GM23338 (cell line): Measurements from ENCODE around the gene CACNA1D. TPM values are rescaled to one million over a fixed set of nuclear protein-coding genes. Genes with fewer than 3 reads are reported as not detected.

Experiments
- ATAC-seq: fragments of 200-7000 bp; cut with Tn5 transposase; 3 replicates; pipeline ENCODE4 v1.9.1; 2020
- DNase-seq: peaks from one replicate; pipeline ENCODE4 v3.0.0-alpha.2; 2015; ENCODE audit warnings: low spot score
- H2AFZ ChIP-seq: fragments of 200-600 bp; sonication (generic); 2 replicates; pipeline ENCODE4 v1.8.0; 2016; ENCODE audit warnings: antibody characterized with exemption, mild to moderate bottlenecking, moderate library complexity
- H3F3A ChIP-seq: fragments of 200-600 bp; sonication (generic); replicated peaks from 2 replicates; pipeline ENCODE4 v1.8.0; 2017; ENCODE audit warnings: antibody characterized with exemption, mixed run types, low read depth
- H3K27ac ChIP-seq: fragments of 200-600 bp; sonication (generic); 2 replicates; pipeline ENCODE4 v1.6.1; 2016; ENCODE audit warnings: low read depth
- H3K27me3 ChIP-seq: fragments of 200-600 bp; sonication (generic); 2 replicates; pipeline ENCODE4 v1.8.0; 2016; ENCODE audit warnings: mild to moderate bottlenecking, mixed run types, moderate library complexity; ENCODE audit not compliant: insufficient read depth
- H3K36me3 ChIP-seq: fragments of 200-600 bp; sonication (generic); 2 replicates; pipeline ENCODE4 v1.8.0; 2016; ENCODE audit warnings: mild to moderate bottlenecking; ENCODE audit not compliant: insufficient read depth
- H3K4me1 ChIP-seq: fragments of 200-600 bp; sonication (generic); 2 replicates; pipeline ENCODE4 v1.8.0; 2016; ENCODE audit warnings: mild to moderate bottlenecking, moderate library complexity; ENCODE audit not compliant: insufficient read depth
- H3K4me2 ChIP-seq: fragments of 200-600 bp; sonication (generic); 2 replicates; pipeline ENCODE4 v1.7.1; 2017; ENCODE audit warnings: mixed run types
- H3K4me3 ChIP-seq: fragments of 200-600 bp; sonication (generic); 2 replicates; pipeline ENCODE4 v1.6.1; 2016; ENCODE audit warnings: mixed run types
- H3K79me2 ChIP-seq: fragments of 200-600 bp; sonication (generic); replicated peaks from 2 replicates; pipeline ENCODE4 v1.8.0; 2017; ENCODE audit warnings: mild to moderate bottlenecking; ENCODE audit not compliant: insufficient read depth
- H3K9me2 ChIP-seq: fragments of 200-600 bp; sonication (generic); 2 replicates; pipeline ENCODE4 v1.8.0; 2017; ENCODE audit not compliant: insufficient read depth
- H4K20me1 ChIP-seq: fragments of 200-600 bp; sonication (generic); replicated peaks from 2 replicates; pipeline ENCODE4 v1.8.0; 2017; ENCODE audit warnings: mild to moderate bottlenecking; ENCODE audit not compliant: insufficient read depth
- H3K27ac Mint-ChIP-seq: 2 replicates; pipeline ENCODE4 v1.8.0; 2020; ENCODE audit warnings: inconsistent platforms, mild to moderate bottlenecking, moderate library complexity, mixed read lengths
- H3K27me3 Mint-ChIP-seq: 3 replicates; pipeline ENCODE4 v1.8.0; 2022; ENCODE audit warnings: low read depth, mild to moderate bottlenecking, moderate library complexity, mixed read lengths, inconsistent platforms; ENCODE audit not compliant: insufficient read depth, poor library complexity
- H3K36me3 Mint-ChIP-seq: 3 replicates; pipeline ENCODE4 v1.8.0; 2021; ENCODE audit warnings: low read depth, mild to moderate bottlenecking, inconsistent platforms, moderate library complexity, mixed read lengths
- H3K4me1 Mint-ChIP-seq: 3 replicates; pipeline ENCODE4 v1.8.0; 2020; ENCODE audit warnings: mild to moderate bottlenecking, inconsistent platforms, mixed read lengths
- H3K4me3 Mint-ChIP-seq: 3 replicates; pipeline ENCODE4 v1.8.0; 2021; ENCODE audit warnings: moderate library complexity, mild to moderate bottlenecking, inconsistent platforms, mixed read lengths
- H3K9me3 Mint-ChIP-seq: 3 replicates; pipeline ENCODE4 v1.8.0; 2020; ENCODE audit warnings: moderate library complexity, mild to moderate bottlenecking, inconsistent platforms, mixed read lengths
- CREB1 ChIP-seq: fragments of 250-450 bp; sonication (Bioruptor Pico); IDR thresholded peaks from 2 replicates; pipeline ENCODE4 v1.5.0; 2020; ENCODE audit warnings: low read depth, mild to moderate bottlenecking, moderate library complexity
- EZH2phosphoT487 ChIP-seq: fragments of 200-600 bp; sonication (generic); IDR thresholded peaks from one replicate; pipeline ENCODE4 v1.8.1; 2018; ENCODE audit warnings: antibody characterized with exemption; ENCODE audit not compliant: unreplicated experiment
- JUNB ChIP-seq: IDR thresholded peaks from one replicate; pipeline ENCODE4 v1.6.1; 2016; ENCODE audit warnings: antibody characterized with exemption; ENCODE audit not compliant: unreplicated experiment
- NANOG ChIP-seq: IDR thresholded peaks from 2 replicates; pipeline ENCODE4 v1.6.1; 2016; ENCODE audit warnings: antibody characterized with exemption, borderline replicate concordance
- STAT1 ChIP-seq: IDR thresholded peaks from one replicate; pipeline ENCODE4 v1.6.1; 2016; ENCODE audit warnings: antibody characterized with exemption; ENCODE audit not compliant: unreplicated experiment
- ZNF114 ChIP-seq: fragments of 250-450 bp; sonication (Bioruptor Pico); IDR thresholded peaks from 2 replicates; pipeline ENCODE4 v1.5.0; 2020; ENCODE audit warnings: mild to moderate bottlenecking, moderate library complexity
- polyA plus RNA-seq: library from polyadenylated mRNA; unstranded; fragments of >200 nt; fragmentation: Nextera tagmentation; extraction: Ambion mirVana; gene quantifications from 2 replicates; pipeline ENCODE4 v1.2.1, GENCODE V29; 2016
- total RNA-seq: library from RNA; depleted of rRNA; stranded (reverse); fragments of >200 nt; shearing (Covaris generic); gene quantifications from 2 replicates; pipeline ENCODE4 v1.2.3, GENCODE V29; 2014
- TF ChIP-seq, protein P1 (sequence below): IDR thresholded peaks from one replicate; pipeline ENCODE4 v1.6.1; 2018; ENCODE audit warnings: antibody characterized with exemption; ENCODE audit not compliant: unreplicated experiment
- TF ChIP-seq, protein P2 (sequence below): IDR thresholded peaks from 2 replicates; pipeline ENCODE4 v1.6.1; 2016; ENCODE audit warnings: antibody characterized with exemption
- TF ChIP-seq, protein P3 (sequence below): fragments of 250-450 bp; sonication (Bioruptor Pico); IDR thresholded peaks from 2 replicates; pipeline ENCODE4 v1.5.0; 2020; ENCODE audit warnings: mild to moderate bottlenecking, moderate library complexity

Gene CACNA1D
- total and polyA plus RNA-seq, 2 experiments from 2014 or later = 1.7 to 1.8 TPM

DNA sequence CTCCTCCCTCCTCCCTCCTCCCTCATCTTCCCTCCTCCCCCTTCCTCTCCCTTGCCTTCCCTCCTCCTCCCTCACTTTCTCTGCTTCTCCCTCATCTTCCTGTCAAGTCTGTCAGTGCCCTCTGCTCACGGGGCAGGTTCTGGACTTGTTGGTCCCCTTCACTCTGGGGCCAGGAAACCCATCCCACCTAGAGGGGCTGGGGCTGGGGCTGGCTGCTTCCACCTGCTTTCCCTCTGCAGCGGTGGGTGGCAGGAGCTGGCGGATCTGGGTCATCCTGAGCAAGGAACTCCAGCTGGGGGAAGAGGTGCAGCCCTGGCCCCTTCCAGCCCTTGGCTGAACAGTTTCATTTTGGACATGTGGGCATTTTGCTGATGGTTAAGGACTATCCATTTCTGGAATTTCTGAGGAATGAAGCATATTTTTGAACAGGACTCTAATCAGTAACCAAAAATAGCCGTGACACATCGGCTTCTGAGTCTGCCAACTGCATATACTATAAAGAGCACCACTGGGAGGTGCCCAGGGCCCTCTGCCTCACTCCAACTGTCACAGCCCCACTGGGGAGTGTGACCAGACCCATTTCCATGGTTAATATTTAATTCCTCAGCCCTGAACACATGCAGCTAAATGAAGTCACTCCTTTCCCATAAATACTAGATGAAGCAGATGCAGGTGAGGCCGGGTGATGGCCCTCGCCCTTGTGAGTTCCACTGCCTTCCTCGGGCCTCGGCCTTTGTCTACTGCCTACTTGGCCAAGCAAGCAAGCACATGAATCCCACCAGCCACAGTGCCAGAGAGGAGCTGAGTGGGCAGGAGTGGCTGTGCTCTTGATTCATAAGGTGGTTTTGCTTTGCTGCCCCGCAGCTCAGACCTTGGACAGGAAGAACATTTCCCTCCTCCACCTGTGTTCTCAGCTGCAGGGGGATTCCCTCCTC lies 312.0 kb downstream of the CACNA1D start:
- Mint-ChIP-seq H3K27ac (no peak overlapping the region), H3K9me3 (no peaks in the 10 kb centered on the region), H3K36me3 (no peaks in the 10 kb centered on the region), H3K4me3 (no peak overlapping the region), H3K4me1 (peaks cover 16% of the 10 kb centered on the region), H3K27me3 (peaks cover 7% of the 10 kb centered on the region)
- DNase-seq (no peak), ATAC-seq (no peak)
- no peak overlapping the region for H3K4me2 ChIP-seq
- H3K4me1 ChIP-seq = no peaks in the 10 kb centered on the region
- H3K9me2 ChIP-seq = no peaks in the 10 kb centered on the region
- H3K27me3 ChIP-seq = no peaks in the 10 kb centered on the region
- H3K36me3 ChIP-seq = no peaks in the 10 kb centered on the region
- H3K4me3 ChIP-seq = no peak overlapping the region
- H4K20me1 ChIP-seq = no peaks in the 10 kb centered on the region
- H3K27ac ChIP-seq = no peak overlapping the region
- no peaks in the 10 kb centered on the region for H3K79me2 ChIP-seq
- TF ChIP-seq, protein P1, sequence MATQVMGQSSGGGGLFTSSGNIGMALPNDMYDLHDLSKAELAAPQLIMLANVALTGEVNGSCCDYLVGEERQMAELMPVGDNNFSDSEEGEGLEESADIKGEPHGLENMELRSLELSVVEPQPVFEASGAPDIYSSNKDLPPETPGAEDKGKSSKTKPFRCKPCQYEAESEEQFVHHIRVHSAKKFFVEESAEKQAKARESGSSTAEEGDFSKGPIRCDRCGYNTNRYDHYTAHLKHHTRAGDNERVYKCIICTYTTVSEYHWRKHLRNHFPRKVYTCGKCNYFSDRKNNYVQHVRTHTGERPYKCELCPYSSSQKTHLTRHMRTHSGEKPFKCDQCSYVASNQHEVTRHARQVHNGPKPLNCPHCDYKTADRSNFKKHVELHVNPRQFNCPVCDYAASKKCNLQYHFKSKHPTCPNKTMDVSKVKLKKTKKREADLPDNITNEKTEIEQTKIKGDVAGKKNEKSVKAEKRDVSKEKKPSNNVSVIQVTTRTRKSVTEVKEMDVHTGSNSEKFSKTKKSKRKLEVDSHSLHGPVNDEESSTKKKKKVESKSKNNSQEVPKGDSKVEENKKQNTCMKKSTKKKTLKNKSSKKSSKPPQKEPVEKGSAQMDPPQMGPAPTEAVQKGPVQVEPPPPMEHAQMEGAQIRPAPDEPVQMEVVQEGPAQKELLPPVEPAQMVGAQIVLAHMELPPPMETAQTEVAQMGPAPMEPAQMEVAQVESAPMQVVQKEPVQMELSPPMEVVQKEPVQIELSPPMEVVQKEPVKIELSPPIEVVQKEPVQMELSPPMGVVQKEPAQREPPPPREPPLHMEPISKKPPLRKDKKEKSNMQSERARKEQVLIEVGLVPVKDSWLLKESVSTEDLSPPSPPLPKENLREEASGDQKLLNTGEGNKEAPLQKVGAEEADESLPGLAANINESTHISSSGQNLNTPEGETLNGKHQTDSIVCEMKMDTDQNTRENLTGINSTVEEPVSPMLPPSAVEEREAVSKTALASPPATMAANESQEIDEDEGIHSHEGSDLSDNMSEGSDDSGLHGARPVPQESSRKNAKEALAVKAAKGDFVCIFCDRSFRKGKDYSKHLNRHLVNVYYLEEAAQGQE = no peak
- TF ChIP-seq CREB1 (CRISPR knock-in tag) = no peak
- TF ChIP-seq ZNF114 (CRISPR knock-in tag) = no peak
- no peak for TF ChIP-seq JUNB
- TF ChIP-seq EZH2phosphoT487 = no peak
- TF ChIP-seq, protein P2, sequence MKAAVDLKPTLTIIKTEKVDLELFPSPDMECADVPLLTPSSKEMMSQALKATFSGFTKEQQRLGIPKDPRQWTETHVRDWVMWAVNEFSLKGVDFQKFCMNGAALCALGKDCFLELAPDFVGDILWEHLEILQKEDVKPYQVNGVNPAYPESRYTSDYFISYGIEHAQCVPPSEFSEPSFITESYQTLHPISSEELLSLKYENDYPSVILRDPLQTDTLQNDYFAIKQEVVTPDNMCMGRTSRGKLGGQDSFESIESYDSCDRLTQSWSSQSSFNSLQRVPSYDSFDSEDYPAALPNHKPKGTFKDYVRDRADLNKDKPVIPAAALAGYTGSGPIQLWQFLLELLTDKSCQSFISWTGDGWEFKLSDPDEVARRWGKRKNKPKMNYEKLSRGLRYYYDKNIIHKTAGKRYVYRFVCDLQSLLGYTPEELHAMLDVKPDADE = no peak
- TF ChIP-seq, protein P3, sequence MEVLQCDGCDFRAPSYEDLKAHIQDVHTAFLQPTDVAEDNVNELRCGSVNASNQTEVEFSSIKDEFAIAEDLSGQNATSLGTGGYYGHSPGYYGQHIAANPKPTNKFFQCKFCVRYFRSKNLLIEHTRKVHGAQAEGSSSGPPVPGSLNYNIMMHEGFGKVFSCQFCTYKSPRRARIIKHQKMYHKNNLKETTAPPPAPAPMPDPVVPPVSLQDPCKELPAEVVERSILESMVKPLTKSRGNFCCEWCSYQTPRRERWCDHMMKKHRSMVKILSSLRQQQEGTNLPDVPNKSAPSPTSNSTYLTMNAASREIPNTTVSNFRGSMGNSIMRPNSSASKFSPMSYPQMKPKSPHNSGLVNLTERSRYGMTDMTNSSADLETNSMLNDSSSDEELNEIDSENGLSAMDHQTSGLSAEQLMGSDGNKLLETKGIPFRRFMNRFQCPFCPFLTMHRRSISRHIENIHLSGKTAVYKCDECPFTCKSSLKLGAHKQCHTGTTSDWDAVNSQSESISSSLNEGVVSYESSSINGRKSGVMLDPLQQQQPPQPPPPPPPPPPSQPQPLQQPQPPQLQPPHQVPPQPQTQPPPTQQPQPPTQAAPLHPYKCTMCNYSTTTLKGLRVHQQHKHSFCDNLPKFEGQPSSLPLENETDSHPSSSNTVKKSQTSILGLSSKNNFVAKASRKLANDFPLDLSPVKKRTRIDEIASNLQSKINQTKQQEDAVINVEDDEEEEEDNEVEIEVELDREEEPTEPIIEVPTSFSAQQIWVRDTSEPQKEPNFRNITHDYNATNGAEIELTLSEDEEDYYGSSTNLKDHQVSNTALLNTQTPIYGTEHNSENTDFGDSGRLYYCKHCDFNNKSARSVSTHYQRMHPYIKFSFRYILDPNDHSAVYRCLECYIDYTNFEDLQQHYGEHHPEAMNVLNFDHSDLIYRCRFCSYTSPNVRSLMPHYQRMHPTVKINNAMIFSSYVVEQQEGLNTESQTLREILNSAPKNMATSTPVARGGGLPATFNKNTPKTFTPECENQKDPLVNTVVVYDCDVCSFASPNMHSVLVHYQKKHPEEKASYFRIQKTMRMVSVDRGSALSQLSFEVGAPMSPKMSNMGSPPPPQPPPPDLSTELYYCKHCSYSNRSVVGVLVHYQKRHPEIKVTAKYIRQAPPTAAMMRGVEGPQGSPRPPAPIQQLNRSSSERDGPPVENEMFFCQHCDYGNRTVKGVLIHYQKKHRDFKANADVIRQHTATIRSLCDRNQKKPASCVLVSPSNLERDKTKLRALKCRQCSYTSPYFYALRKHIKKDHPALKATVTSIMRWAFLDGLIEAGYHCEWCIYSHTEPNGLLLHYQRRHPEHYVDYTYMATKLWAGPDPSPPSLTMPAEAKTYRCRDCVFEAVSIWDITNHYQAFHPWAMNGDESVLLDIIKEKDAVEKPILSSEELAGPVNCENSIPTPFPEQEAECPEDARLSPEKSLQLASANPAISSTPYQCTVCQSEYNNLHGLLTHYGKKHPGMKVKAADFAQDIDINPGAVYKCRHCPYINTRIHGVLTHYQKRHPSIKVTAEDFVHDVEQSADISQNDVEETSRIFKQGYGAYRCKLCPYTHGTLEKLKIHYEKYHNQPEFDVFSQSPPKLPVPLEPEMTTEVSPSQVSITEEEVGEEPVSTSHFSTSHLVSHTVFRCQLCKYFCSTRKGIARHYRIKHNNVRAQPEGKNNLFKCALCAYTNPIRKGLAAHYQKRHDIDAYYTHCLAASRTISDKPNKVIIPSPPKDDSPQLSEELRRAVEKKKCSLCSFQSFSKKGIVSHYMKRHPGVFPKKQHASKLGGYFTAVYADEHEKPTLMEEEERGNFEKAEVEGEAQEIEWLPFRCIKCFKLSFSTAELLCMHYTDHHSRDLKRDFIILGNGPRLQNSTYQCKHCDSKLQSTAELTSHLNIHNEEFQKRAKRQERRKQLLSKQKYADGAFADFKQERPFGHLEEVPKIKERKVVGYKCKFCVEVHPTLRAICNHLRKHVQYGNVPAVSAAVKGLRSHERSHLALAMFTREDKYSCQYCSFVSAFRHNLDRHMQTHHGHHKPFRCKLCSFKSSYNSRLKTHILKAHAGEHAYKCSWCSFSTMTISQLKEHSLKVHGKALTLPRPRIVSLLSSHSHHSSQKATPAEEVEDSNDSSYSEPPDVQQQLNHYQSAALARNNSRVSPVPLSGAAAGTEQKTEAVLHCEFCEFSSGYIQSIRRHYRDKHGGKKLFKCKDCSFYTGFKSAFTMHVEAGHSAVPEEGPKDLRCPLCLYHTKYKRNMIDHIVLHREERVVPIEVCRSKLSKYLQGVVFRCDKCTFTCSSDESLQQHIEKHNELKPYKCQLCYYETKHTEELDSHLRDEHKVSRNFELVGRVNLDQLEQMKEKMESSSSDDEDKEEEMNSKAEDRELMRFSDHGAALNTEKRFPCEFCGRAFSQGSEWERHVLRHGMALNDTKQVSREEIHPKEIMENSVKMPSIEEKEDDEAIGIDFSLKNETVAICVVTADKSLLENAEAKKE (CRISPR knock-in tag) = no peak
- TF ChIP-seq NANOG = no peak
- TF ChIP-seq STAT1 = no peak
- H3F3A ChIP-seq = no peaks in the 10 kb centered on the region
- no peak overlapping the region for H2AFZ ChIP-seq
